PC-9 (cell line): ENCODE data around the gene PUS1.

ENCODE experiments used
- CTCF ChIP-seq: fragments of 200-600 bp; sonication (generic); conservative IDR thresholded peaks from 2 replicates; pipeline ENCODE4 v1.6.1; 2017; ENCODE audit warnings: mixed run types, antibody characterized with exemption, mild to moderate bottlenecking, moderate library complexity
- EZH2 ChIP-seq: fragments of 200-600 bp; sonication (generic); IDR thresholded peaks from 2 replicates; pipeline ENCODE4 v1.8.0; 2017; ENCODE audit warnings: antibody characterized with exemption, low read depth

GRCh38 chr12:131990980-131991305, 61.9 kb downstream of the PUS1 start:
- TF ChIP-seq EZH2 (no peak), CTCF (no peak)
